Stimulated activated CD8-positive, alpha-beta memory T cell treated with anti-CD3 and anti-CD28 coated beads, Interleukin-15, amount 100 ng/mL, for 24 hours (primary cell): Measurements from ENCODE around the gene PRPF40B.

Experiments used
- DNase-seq: peaks from one replicate; pipeline ENCODE4 v3.0.0-alpha.2; 2020; ENCODE audit warnings: low read depth

Gene PRPF40B

GRCh38 chr12:49661191-49661590 is 37.8 kb downstream of the PRPF40B start:
- no peak for DNase-seq

GRCh38 chr12:49661746-49662145 is 38.4 kb downstream of the PRPF40B start:
- DNase-seq: no peak

DNA sequence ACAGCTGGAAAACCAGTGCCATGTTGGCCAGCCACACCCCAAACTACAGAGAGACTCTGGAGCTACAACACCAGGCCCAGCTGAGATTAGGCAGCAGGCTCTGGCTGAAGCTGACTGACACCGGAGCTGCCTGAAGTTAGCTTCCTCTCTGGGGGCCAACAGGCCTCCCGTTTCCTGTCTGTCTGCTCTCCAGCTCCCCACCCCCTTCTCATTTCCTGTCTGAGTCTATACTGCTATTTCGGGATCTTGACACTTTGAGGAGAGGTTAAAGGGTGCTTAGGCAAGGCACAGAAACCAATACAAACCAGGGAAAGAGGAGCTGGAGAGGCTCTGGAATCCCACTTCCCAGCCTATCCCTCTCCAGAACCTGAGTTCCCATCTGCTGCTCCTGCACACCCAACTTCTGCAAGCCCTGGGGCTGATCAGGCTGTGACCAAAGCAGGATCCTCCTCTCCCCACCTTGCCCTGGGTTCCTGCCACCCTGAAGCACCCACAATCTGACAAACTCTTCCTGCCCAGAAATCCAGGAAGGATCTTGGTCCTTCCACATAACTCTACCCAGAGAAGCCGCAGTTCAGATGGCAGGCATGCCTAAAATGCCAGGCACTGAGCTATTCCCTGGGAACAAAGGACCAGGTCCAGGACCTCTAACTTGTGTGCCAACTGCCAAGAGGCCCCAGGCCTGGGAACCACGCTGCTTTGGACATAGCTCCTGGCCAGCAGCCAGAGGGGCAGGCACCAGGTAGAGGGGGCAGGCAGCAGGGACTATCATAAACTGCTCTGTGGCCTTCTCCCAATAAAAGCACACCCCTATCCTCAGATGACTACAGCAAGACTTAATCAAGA is 39.9 kb downstream of the PRPF40B start:
- peak; percentile 31 for DNase-seq

DNA sequence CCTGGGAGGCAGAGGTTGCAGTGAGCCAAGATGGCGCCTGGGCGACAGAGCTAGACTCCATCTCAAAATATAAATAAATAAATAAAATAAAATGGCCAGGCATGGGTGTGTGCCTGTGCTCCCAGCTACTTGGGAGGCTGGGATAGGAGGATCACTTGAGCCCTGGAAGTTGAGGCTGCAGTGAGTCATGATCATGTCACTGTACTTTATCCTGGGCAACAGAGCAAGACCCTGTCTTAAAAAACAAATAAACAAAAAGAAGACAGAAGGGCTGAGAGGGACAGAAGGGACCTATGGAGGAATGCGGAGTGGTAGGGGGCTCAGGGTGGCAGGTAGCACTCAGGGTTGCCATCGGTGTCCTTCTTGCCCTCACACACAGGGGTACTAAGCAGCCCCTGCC is 40.8 kb downstream of the PRPF40B start:
- DNase-seq: no peak

DNA sequence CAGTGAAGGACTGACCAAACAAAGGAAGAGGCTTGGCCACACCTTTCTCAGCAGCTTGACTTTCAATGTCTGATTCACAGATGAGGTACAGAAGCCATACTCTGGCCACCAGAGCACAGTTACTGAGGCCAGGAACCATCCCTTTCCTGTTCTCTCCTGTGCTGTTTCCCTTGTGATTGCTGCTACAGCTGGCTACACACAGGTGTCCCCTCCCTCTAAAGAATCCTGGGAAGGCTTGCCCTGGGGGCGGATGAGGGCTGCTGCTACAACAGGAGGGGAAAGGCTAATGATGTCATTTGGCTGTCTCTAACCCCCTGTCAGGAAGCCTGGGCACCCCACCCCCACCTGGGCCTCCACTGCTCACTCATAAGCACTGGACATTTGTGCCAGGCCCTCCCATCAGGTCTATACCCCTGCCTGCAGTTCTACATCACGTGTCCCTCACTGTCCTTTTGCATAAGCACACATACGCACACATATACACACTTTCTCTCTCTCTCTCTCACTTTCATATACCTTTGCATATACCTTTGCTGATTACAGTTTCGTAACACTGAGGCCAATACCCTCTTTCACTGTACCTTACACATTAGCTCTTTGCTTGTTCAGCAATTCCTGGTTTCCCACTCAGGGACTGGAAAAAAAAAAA is 41.4 kb downstream of the PRPF40B start:
- DNase-seq: no peak

DNA sequence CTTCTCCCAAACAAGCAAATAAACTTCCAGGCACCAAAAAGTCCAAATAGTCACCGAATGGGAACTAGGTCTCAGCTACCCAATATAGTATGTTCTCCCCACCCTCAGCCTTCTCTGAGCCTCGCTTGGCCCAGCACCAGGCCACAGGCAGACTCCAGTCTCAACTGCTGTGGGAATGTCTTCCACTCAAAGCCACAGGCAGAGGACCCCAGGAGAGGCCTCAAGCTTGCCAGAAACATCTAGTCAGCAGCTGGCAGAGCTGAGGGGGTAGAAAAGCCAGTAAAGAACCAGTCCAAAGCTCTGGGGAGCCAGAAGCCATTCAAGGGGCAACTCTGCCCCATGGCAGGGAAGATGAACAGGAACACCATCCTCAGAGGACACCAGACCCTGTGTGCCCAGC is 42.0 kb downstream of the PRPF40B start:
- no peak for DNase-seq

- no peak for DNase-seq
These were observed 42.8 kb downstream of the PRPF40B start for GRCh38 chr12:49666176-49666575.

DNA sequence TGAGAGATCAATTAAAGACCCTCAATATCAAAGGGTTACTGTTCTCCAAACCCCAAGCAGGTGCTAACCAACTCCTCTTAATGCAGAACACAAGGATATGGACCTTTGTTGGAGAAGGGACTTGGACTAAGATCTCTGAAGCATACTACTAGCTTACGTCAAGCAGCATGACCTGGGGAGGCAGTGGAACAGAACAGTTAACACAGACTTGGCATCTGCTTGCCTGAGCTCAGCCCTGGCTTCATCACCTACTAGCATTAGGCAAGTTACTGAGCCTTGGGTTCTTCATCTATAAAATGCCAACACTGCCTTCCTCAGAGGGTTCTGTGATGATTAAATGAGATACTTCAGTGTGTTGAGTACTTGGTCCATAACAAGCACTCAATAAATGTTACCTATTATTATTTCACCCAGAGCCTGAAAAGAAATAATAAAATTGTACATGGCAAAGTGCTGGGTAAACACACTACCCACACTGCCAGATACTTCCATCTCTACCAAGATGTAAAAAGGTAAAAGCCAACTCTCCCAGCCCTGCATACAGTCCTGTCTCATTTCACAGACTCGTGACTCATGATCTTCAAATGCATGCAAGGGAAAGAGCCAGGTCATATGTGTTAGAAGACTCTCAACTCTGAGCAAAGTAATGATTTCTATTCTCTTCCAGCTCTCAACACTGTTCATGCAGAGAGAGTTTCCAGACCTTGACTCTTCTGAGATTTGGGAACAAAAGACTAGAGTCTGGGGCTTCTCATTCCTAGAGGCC is 44.1 kb downstream of the PRPF40B start:
- DNase-seq: no peak

GRCh38 chr12:49669796-49670195 is 46.4 kb downstream of the PRPF40B start:
- no peak for DNase-seq

GRCh38 chr12:49671031-49671765 is 47.8 kb downstream of the PRPF40B start:
- no peak for DNase-seq

- no peak for DNase-seq
These were observed 49.2 kb downstream of the PRPF40B start for GRCh38 chr12:49672301-49673217.

GRCh38 chr12:49673446-49674317 is 50.3 kb downstream of the PRPF40B start:
- DNase-seq: no peak

GRCh38 chr12:49674318-49674981 is 51.1 kb downstream of the PRPF40B start:
- no peak for DNase-seq

GRCh38 chr12:49675137-49675536 is 51.8 kb downstream of the PRPF40B start:
- DNase-seq: no peak

DNA sequence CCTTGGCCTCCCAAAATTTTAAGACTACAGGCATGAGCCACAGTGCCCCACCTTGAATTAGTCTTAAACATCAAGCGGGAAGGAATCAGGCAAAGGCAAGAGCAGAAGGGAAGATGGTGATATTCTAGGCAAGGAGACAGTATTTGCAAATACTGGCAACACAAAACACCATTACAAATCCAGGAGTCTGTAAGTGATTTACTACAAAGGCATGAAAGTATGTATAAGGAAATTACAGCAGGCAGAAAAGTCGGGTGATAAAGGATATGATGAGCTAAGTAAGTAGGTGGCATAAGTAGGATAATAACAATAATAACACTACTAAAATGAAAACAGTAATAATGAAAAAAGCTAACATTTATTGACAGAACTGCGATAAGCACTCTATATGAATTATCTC is 55.4 kb downstream of the PRPF40B start:
- no peak for DNase-seq

GRCh38 chr12:49680075-49680474 is 56.7 kb downstream of the PRPF40B start:
- no peak for DNase-seq

GRCh38 chr12:49683599-49684309 is 60.4 kb downstream of the PRPF40B start:
- no peak for DNase-seq

- no peak for DNase-seq
These were observed 61.0 kb downstream of the PRPF40B start for GRCh38 chr12:49684310-49684854.

DNA sequence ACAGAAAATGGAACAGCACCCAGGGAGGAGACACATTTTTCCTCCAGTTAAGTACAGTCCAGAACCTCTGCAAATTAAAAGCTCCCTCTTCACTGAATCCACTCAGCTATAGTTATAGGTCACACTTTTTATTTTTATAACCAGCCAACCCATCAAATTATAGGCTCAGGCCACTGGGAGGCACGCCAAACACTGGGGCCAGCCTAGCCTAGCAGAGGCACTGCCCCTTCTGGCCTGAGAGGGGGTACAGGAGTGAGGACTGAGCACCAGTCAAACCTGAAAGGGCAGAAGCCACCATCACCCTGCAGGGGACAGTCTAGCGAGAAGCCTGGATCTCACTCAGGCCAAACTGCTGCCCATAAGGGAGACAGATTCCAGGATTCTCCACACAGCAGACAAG is 64.6 kb downstream of the PRPF40B start:
- no peak for DNase-seq
